Right ventricle myocardium inferior (tissue), 1 donor: ENCODE results near the gene CERCAM. TPM values are rescaled to one million over a fixed set of nuclear protein-coding genes. Genes with fewer than 3 reads are reported as not detected.

Experiments
- ATAC-seq: fragments of 200-7000 bp; cut with Tn5 transposase; one replicate; pipeline ENCODE4 v1.9.1; 2020; ENCODE audit warnings: mild to moderate bottlenecking, moderate library complexity
- DNase-seq: peaks from one replicate; pipeline ENCODE4 v3.0.0; 2021; ENCODE audit errors: missing footprints
- intact Hi-C: fragments of 100-400 bp; cut with DNase I; formaldehyde crosslinking; loops from one replicate; pipeline ENCODE4 v1.11.0; 2022
- long read RNA-seq: library from polyadenylated mRNA; unstranded; transcript quantifications from one replicate; pipeline ENCODE4 v2.0.0, GENCODE V29; 2021
- total RNA-seq: library from RNA; stranded (reverse); fragmentation: NEBNext Ultra II Directional; extraction: Animal tissue kit (Norgen Biotek cat#: 25700); gene quantifications from one replicate; pipeline ENCODE4 v1.2.1, GENCODE V29; 2021
- donor health status: DM: no; HTN: yes; CAD: no; lungs with severe emphysema.

The CERCAM gene
- total RNA-seq = 7.8 TPM
- long read RNA-seq, transcript CERCAM-201 (13 exons, 2,685 nt) = major isoform, 12 of 13 reads
- long read RNA-seq, partial matches to known transcripts = 1 of 13 reads
- long read RNA-seq, other reads (novel, unspliced or antisense) = 0 of 13 reads

DNA sequence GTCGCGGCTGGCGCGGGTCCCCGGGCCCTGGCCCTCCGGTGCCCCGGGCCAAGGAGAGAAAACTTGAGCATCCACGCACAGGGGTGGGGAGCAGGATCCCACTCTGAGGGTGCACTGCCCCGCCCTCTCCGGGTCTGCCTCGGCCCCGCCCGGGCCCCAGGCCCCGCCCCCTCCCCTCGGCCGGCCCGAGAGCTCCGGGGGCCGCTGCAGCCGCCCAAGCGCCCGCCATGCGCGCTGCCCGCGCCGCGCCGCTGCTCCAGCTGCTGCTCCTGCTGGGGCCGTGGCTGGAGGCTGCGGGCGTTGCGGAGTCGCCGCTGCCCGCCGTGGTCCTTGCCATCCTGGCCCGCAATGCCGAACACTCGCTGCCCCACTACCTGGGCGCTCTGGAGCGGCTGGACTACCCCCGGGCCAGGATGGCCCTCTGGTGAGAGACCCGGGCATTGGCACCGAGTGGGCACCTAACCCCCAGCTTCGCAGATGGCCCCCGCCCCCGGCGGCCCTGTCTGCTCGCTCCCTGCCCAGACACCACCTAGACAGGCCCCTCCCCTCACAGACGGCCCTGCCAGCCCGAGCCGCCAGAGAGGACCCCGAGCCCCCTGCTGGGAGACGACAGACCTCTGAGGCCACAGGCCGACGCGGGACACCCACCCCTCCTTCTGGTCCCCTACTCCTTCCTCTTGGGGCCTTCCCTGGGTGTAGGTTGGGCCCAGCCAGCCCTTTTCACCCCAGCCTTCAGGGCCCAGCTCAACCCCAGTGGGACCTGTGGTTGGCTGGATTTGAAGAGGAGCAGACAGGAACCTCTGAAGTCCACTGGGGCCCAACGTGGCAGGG, at the start of gene CERCAM:
TSS of gene CERCAM (plus strand) at position 207 of the 831 bp plus-strand sequence. CDS start at position 228, 21 bp downstream.
- DNase-seq = peak; percentile 82
- intact Hi-C loops = no loop called here
- ATAC-seq = peak; percentile 91

- intact Hi-C loops = loop anchor here (5.0 kb wide), 1 partner anchor 36 kb away; no protein-coding TSS in a partner anchor
- no peak for ATAC-seq
- DNase-seq = no peak
Measured at GRCh38 chr9:128371630-128372117, 49.0 kb upstream of the CERCAM start.

GRCh38 chr9:128372188-128372641, 48.4 kb upstream of the CERCAM start:
- ATAC-seq (no peak), DNase-seq (no peak)
- intact Hi-C loops = loop anchor here (5.0 kb wide), 1 partner anchor 35 kb away; no protein-coding TSS in a partner anchor

DNA sequence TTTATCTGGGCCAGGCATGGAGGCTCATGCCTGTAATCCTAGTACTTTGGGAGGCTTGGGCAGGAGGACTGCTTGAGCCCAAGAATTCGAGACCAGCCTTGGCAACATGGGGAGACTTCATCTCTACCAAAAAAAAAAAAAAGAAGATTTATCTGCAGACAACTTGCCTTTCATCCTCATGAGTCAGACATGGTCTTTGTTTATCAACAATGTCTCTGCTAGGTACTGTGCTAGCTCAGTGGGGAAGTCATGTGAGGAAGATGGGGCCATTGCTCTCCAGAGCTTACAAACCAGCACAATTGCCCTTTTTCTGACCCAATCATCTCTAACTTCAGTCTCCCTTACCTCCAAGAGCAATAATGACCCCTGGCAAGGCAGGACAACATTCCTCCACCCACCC, 47.9 kb upstream of the CERCAM start:
- no peak for ATAC-seq
- DNase-seq = no peak
- intact Hi-C loops = loop anchor here (5.0 kb wide), 1 partner anchor 35 kb away; no protein-coding TSS in a partner anchor

- DNase-seq (no peak), ATAC-seq (no peak)
- intact Hi-C loops = loop anchor here (5.0 kb wide), 1 partner anchor 33 kb away; no protein-coding TSS in a partner anchor
Measured at GRCh38 chr9:128374221-128374675, 46.4 kb upstream of the CERCAM start.

DNA sequence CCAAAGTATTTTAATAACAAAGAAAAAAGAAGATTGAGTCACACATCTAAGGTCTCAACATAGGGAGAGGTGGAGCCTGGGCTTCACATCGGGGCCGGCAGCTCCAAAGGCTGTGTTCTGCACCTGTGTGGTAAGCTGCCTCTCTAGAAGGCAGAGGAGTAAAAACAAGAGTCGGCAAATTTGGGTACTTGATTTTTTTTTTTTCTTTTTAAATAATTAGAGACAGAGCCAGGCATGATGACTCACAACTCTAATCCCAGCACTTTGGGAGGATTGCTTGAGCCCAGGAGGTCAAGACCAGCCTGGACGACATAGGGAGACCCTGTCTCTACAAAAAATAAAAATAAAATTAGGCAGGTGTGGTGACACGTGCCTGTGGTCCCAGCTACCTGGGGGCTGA, 44.8 kb upstream of the CERCAM start:
- ATAC-seq = no peak
- intact Hi-C loops = no loop called here
- DNase-seq = no peak

DNA sequence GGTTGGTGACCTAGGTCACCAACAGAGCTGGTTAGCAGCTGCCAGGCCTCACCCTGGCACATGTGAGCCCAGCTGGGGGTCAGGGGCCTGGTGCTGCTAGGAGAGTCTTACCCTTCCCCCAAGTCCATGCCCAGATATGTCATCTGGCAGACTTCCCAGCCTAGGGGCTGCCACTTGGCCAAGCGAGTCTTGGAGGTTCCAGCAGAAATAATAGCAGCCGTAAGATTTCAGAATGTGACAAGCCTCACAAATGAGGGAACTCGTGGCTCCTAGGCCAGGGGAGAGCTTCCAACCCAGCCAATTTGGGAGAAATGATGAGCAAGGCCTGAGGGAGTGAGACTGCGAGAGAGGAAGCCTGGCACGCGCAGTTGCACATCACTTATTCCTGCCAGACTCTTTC, 38.4 kb upstream of the CERCAM start:
- no peak for ATAC-seq
- intact Hi-C loops = no loop called here
- DNase-seq = no peak

DNA sequence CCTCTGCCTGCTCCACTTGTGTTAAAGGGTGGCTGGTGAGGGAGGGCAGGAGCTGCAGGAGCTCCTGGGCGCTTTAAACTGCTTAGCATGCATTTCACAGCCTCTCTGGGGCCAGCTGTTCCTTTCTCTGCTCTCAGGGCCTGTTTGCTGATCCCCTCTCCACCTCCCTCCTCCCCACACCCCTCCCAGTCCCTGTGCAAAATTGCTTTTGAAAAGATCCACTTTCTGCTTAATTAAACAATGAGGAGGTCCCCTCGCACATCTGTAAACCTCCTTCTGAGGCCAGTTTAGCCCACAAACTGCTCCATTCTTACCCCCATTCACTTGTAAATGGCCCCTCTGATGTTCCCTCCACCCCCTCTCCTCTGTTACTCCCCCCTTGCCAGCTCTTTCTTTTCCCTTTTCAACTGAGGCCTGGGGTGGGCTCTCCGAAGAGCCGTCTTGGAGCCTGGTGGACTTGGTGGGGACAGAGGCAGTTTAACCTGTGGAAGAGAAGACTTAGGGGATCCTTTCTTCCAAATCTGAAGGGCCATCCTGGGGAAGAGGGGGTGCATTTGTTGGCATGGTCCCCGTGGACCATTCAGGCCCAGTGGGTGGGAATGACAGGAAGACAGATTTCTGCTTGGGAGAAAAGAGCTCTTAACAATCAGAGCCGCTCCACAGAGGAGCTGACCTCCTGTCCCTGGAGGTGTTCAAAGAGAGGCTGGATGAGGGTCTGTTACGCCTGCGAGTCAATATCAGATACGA, 37.5 kb upstream of the CERCAM start:
- DNase-seq = no peak
- ATAC-seq = no peak
- intact Hi-C loops = no loop called here

DNA sequence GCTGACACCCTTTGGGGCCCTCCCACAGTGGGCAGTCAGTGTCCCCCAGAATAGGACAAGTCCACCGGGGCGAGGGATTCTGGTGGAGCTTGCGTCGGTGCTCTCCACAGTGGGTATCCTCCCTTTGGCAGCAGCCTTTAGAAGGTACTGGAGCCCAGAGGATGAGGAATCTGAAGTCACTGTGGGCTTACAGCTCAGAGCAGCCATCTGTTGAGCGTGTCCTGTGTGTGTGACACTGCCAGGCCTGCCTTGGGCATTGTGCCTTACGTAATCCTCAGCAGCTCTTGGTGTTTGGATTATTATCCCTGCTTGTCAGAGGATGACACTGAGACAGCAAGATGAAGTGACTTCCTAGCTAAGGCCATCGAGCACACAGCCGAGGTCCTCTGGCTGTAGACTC, 36.9 kb upstream of the CERCAM start:
- ATAC-seq (no peak), DNase-seq (no peak)
- intact Hi-C loops = no loop called here

DNA sequence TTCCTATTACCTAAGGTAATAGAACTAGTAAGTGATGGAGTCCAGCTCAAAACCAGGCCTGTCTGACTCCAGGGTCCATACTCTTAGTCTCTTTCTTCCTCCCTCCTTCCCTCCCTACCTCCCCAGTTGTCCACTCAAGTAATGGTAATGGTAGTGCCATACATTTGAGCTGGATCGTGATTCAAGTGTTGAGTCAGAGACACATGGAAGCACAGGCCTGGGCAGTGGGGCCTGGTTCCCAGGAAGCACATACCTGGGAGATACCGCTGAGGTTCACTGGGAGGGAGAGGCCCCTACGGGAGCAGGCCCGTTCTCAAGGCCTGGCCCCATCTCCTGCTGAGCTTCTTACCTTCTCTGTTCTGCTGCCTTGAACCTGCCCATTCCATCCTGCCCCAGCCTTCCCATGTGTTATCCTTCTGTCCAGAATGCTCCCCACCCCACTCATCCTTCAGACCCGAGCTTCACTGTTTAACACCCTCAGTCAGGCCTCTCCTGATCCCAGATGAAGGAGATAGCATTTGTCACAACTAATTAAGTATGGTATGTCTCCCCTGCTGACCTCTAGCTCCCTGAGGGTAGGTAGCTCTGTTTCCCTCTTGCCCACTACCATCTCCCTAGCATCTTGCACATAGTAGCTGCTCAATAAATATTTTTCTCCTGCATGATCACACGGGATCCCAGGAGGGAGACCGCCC, 35.7 kb upstream of the CERCAM start:
- DNase-seq (no peak), ATAC-seq (no peak)
- intact Hi-C loops = no loop called here

- ATAC-seq (no peak), DNase-seq (no peak)
- intact Hi-C loops = no loop called here
Measured at GRCh38 chr9:128385496-128386460, 34.9 kb upstream of the CERCAM start.

- ATAC-seq (no peak), DNase-seq (no peak)
- intact Hi-C loops = no loop called here
Measured at GRCh38 chr9:128388150-128388549, 32.5 kb upstream of the CERCAM start.

- DNase-seq (no peak), ATAC-seq (no peak)
- intact Hi-C loops = no loop called here
Measured at GRCh38 chr9:128389395-128390149, 31.1 kb upstream of the CERCAM start.

GRCh38 chr9:128390150-128390812, 30.4 kb upstream of the CERCAM start:
- ATAC-seq (no peak), DNase-seq (no peak)
- intact Hi-C loops = no loop called here

GRCh38 chr9:128390813-128391711, 29.6 kb upstream of the CERCAM start:
- intact Hi-C loops = no loop called here
- ATAC-seq = no peak
- no peak for DNase-seq

GRCh38 chr9:128391956-128392301, 28.7 kb upstream of the CERCAM start:
- ATAC-seq (no peak), DNase-seq (no peak)
- intact Hi-C loops = no loop called here
